ENCODE data around the gene ID3. TPM values are rescaled to one million over a fixed set of nuclear protein-coding genes. Genes with fewer than 3 reads are reported as not detected.

The ID3 gene
- total RNA-seq, 1 donor from 2014 or later = 242 TPM

GRCh38 chr1:23594927-23595353 is 35.6 kb upstream of the ID3 start:
- peaks cover 9% of the 10 kb centered on the region for H3K4me1 ChIP-seq
- intact Hi-C loops (cut with DNase I) = no loop called here
- no peak overlapping the region for H3K27ac ChIP-seq
- H3K36me3 ChIP-seq = no peaks in the 10 kb centered on the region
- no peaks in the 10 kb centered on the region for H3K27me3 ChIP-seq
- H3K9me3 ChIP-seq = no peaks in the 10 kb centered on the region
- ATAC-seq (no peak), DNase-seq (no peak)
- no peak for TF ChIP-seq CTCF (IDR thresholded peaks at IDR 0.05)
- H3K4me3 ChIP-seq = no peak overlapping the region

- DNase-seq (no peak), ATAC-seq (no peak)
- Histone ChIP-seq H3K27ac (no peak overlapping the region), H3K36me3 (no peaks in the 10 kb centered on the region), H3K27me3 (no peaks in the 10 kb centered on the region), H3K9me3 (no peaks in the 10 kb centered on the region), H3K4me3 (no peak overlapping the region), H3K4me1 (peaks cover 9% of the 10 kb centered on the region)
- intact Hi-C loops (cut with DNase I) = no loop called here
- no peak for TF ChIP-seq CTCF (IDR thresholded peaks at IDR 0.05)
Observed at GRCh38 chr1:23594149-23594907, 35.0 kb upstream of the ID3 start.

GRCh38 chr1:23593556-23594148 is 34.4 kb upstream of the ID3 start:
- H3K36me3 ChIP-seq = no peaks in the 10 kb centered on the region
- no peaks in the 10 kb centered on the region for H3K9me3 ChIP-seq
- no peak for DNase-seq
- H3K27ac ChIP-seq = no peak overlapping the region
- no peak overlapping the region for H3K4me3 ChIP-seq
- intact Hi-C loops (cut with DNase I) = no loop called here
- H3K4me1 ChIP-seq = peaks cover 9% of the 10 kb centered on the region
- ATAC-seq = peak; percentile 15
- no peaks in the 10 kb centered on the region for H3K27me3 ChIP-seq
- no peak for TF ChIP-seq CTCF (IDR thresholded peaks at IDR 0.05)

- H3K4me1 ChIP-seq = peaks cover 4% of the 10 kb centered on the region
- H3K27me3 ChIP-seq = no peaks in the 10 kb centered on the region
- intact Hi-C loops (cut with DNase I) = no loop called here
- ATAC-seq (no peak), DNase-seq (no peak)
- no peak for TF ChIP-seq CTCF (IDR thresholded peaks at IDR 0.05)
- no peaks in the 10 kb centered on the region for H3K9me3 ChIP-seq
- H3K27ac ChIP-seq = no peak overlapping the region
- H3K36me3 ChIP-seq = no peaks in the 10 kb centered on the region
- no peak overlapping the region for H3K4me3 ChIP-seq
Observed at GRCh38 chr1:23593042-23593521, 33.8 kb upstream of the ID3 start.

GRCh38 chr1:23592209-23592892 is 33.0 kb upstream of the ID3 start:
- no peak for TF ChIP-seq CTCF (IDR thresholded peaks at IDR 0.05)
- DNase-seq (no peak), ATAC-seq (no peak)
- H3K4me3 ChIP-seq = no peak overlapping the region
- no peaks in the 10 kb centered on the region for H3K4me1 ChIP-seq
- no peaks in the 10 kb centered on the region for H3K36me3 ChIP-seq
- no peak overlapping the region for H3K27ac ChIP-seq
- no peaks in the 10 kb centered on the region for H3K9me3 ChIP-seq
- intact Hi-C loops (cut with DNase I) = no loop called here
- no peaks in the 10 kb centered on the region for H3K27me3 ChIP-seq
